ENCODE results near the gene SYNGR1.

SYNGR1 gene

DNA sequence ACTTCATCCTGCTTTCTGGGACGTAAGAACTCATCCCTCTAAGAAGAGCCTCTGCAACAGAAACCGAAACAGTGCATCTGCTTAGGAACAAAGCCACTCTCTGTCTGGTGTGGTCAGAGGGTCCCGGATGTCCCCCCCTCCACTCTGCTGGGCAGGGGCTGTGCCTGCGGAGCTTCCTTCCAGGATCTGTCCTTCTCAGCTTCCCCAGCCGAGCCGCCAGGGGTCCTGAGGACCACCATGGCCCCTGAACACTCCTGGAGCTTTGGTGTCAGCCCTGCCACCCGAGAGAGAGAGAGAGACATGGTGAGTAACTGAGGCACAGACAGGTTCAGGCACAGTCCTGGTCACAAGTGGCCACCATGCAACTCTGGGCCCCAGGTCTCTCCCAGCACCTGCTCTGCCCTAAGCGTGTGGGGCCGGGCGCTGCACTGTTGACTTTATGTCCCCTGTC lies 82.6 kb downstream of the SYNGR1 start:
- no peak for DNase-seq

DNA sequence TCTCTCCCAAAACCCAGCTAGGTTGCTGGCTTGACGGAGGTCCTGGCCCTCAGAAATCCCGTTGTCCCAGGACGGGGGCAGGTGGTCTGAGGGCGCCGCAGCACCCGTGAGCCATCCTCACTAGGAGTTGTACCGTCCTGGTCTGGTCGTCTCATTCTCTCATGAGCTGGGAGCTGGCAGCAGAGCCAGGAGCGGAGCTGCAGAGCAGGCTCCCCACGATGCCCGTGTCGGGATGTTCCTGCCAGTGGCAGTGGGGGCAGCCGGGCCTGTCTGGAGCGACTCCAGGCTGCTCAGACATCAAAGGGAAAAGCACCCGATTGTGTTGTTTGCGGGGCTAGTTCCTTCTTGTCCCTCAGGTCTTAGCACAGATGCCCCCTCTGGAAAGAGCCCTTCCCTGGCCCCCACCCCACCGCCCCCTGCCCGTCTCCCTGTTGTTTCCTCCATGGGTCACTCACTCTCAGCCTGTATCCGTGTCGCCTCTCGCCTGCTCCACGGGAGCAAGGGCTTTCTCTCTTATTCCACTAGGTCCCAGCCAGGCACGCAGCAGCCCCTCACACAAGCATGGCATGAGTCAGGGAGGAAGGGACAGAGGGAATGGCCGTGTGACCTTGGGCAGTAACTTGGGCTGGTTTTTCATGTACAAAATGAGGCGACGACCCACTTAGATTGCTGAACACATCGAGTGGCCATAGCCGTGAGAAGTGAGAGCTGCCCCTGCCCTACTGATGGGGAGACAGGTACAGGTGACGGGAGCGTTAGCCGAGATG lies 83.9 kb downstream of the SYNGR1 start:
- DNase-seq, result no peak

DNA sequence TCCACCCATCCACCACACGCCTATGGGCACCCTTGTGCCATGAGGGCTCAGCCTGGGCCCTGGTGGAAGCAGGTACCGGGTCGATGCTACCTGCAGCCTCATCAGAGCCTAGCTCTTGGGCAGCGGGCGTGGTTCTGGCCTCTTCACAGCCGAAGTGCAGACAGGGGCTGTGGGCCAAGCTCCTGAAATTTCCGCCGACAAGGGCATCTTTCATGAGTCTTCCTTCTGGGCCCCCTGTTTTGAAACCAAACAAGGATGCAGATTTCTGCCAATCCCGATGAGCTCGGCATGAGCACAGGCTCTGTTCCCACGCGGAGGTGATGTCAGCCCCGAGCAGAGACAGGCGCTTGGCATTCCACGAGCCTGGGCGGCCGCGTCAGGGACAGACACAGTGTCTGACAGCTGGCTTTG lies 84.5 kb downstream of the SYNGR1 start:
- no peak for DNase-seq

DNA sequence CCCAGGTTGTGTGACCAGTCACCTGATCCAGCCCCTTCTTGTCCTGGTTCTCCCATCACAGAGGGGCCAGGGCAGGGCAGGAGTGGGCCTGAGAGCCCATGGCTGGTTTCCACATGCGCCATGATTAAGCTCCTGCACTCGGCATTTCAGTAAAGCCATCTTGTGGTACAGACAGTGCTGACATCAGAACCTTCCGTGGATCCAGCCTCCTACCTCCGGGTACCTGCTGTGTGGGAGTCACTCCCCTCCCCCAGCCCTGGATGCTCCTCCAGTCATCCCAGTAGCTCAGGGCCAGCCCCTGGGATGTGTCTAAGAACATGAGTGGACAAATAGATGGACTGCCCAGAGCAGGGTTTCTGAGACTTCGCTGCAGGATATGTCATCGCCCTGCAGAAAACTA lies 84.9 kb downstream of the SYNGR1 start:
- no peak for DNase-seq
